H9 (cell line): ENCODE data around the gene BCCIP. TPM values are rescaled to one million over a fixed set of nuclear protein-coding genes. Genes with fewer than 3 reads are reported as not detected.

Experiments
- DNase-seq: peaks from one replicate; pipeline ENCODE4 v3.0.0-alpha.2; 2017
- H2AFZ ChIP-seq: one replicate; pipeline ENCODE4 v1.6.1; 2013; ENCODE audit warnings: mild to moderate bottlenecking, low read length, control low read depth, moderate library complexity
- H2AK5ac ChIP-seq: 2 replicates; pipeline ENCODE4 v1.6.1; 2013; ENCODE audit warnings: low read length, control low read depth, mixed read lengths; ENCODE audit not compliant: insufficient read length
- H2BK120ac ChIP-seq: one replicate; pipeline ENCODE4 v1.6.1; 2013; ENCODE audit warnings: low read depth, mild to moderate bottlenecking, low read length, control low read depth, inconsistent platforms; ENCODE audit not compliant: poor library complexity, severe bottlenecking
- H2BK12ac ChIP-seq: 2 replicates; pipeline ENCODE4 v1.6.1; 2013; ENCODE audit warnings: low read length, control low read depth, mixed read lengths, low read depth; ENCODE audit not compliant: insufficient read length
- H2BK15ac ChIP-seq: 2 replicates; pipeline ENCODE4 v1.6.1; 2013; ENCODE audit warnings: low read depth, low read length, control low read depth
- H2BK20ac ChIP-seq: one replicate; pipeline ENCODE4 v1.6.1; 2013; ENCODE audit warnings: low read depth, mild to moderate bottlenecking, low read length, control low read depth, inconsistent platforms; ENCODE audit not compliant: poor library complexity, severe bottlenecking
- H2BK5ac ChIP-seq: 2 replicates; pipeline ENCODE4 v1.6.1; 2013; ENCODE audit warnings: low read length, control low read depth, mixed read lengths; ENCODE audit not compliant: insufficient read length
- H3K14ac ChIP-seq: 2 replicates; pipeline ENCODE4 v1.6.1; 2013; ENCODE audit warnings: low read length, control low read depth; ENCODE audit not compliant: insufficient read depth
- H3K18ac ChIP-seq: 2 replicates; pipeline ENCODE4 v1.6.1; 2013; ENCODE audit warnings: low read depth, mild to moderate bottlenecking, mixed read lengths, low read length, control low read depth; ENCODE audit not compliant: insufficient read length
- H3K23ac ChIP-seq: 2 replicates; pipeline ENCODE4 v1.6.1; 2013; ENCODE audit warnings: low read length, control low read depth, mixed read lengths, low read depth; ENCODE audit not compliant: insufficient read length
- H3K23me2 ChIP-seq: 2 replicates; pipeline ENCODE4 v1.6.1; 2013; ENCODE audit warnings: low read depth, mild to moderate bottlenecking, mixed read lengths, low read length, control low read depth; ENCODE audit not compliant: insufficient read length, poor library complexity, severe bottlenecking
- H3K27ac ChIP-seq: 2 replicates; pipeline ENCODE4 v1.5.1; 2013; ENCODE audit warnings: low read length, control low read depth, mixed read lengths, low read depth; ENCODE audit not compliant: insufficient read length
- H3K27me3 ChIP-seq: 2 replicates; pipeline ENCODE4 v1.6.1; 2013; ENCODE audit warnings: low read length, control low read depth, inconsistent platforms; ENCODE audit not compliant: insufficient read depth
- H3K4ac ChIP-seq: 2 replicates; pipeline ENCODE4 v1.6.1; 2013; ENCODE audit warnings: low read depth, mild to moderate bottlenecking, control low read depth, inconsistent platforms, low read length, moderate library complexity
- H3K4me1 ChIP-seq: 2 replicates; pipeline ENCODE4 v1.6.1; 2013; ENCODE audit warnings: low read length, control low read depth, inconsistent platforms; ENCODE audit not compliant: insufficient read depth
- H3K4me2 ChIP-seq: 2 replicates; pipeline ENCODE4 v1.6.1; 2013; ENCODE audit warnings: low read length, control low read depth, mixed read lengths; ENCODE audit not compliant: insufficient read length, insufficient read depth
- H3K56ac ChIP-seq: 2 replicates; pipeline ENCODE4 v1.6.1; 2013; ENCODE audit warnings: low read depth, mild to moderate bottlenecking, mixed read lengths, low read length, control low read depth; ENCODE audit not compliant: insufficient read length
- H3K79me1 ChIP-seq: 2 replicates; pipeline ENCODE4 v1.6.1; 2013; ENCODE audit warnings: low read depth, mild to moderate bottlenecking, moderate library complexity, low read length, control low read depth, inconsistent platforms; ENCODE audit not compliant: insufficient read depth, poor library complexity, severe bottlenecking
- H3K79me2 ChIP-seq: 2 replicates; pipeline ENCODE4 v1.6.1; 2013; ENCODE audit warnings: low read length, control low read depth, inconsistent platforms; ENCODE audit not compliant: insufficient read depth
- H3K9ac ChIP-seq: 2 replicates; pipeline ENCODE4 v1.6.1; 2013; ENCODE audit warnings: low read length, control low read depth, mixed read lengths; ENCODE audit not compliant: insufficient read length; ENCODE audit errors: extremely low read depth
- H3K9me3 ChIP-seq: one replicate; pipeline ENCODE4 v1.6.1; 2013; ENCODE audit warnings: low read depth, low read length, inconsistent platforms; ENCODE audit not compliant: control insufficient read depth
- H3T11ph ChIP-seq: one replicate; pipeline ENCODE4 v1.6.1; 2013; ENCODE audit warnings: mild to moderate bottlenecking, low read length, control low read depth, inconsistent platforms
- H4K20me1 ChIP-seq: one replicate; pipeline ENCODE4 v1.6.1; 2013; ENCODE audit not compliant: control insufficient read depth, insufficient read length, insufficient read depth
- H4K5ac ChIP-seq: 2 replicates; pipeline ENCODE4 v1.6.1; 2013; ENCODE audit warnings: low read depth, mild to moderate bottlenecking, mixed read lengths, low read length, control low read depth; ENCODE audit not compliant: insufficient read length
- H4K8ac ChIP-seq: replicated peaks from 2 replicates; pipeline ENCODE4 v1.6.1; 2013; ENCODE audit warnings: low read length, control low read depth, mixed read lengths, low read depth; ENCODE audit not compliant: insufficient read length
- H4K91ac ChIP-seq: 2 replicates; pipeline ENCODE4 v1.6.1; 2013; ENCODE audit warnings: low read depth, mild to moderate bottlenecking, moderate library complexity, mixed read lengths, low read length, control low read depth; ENCODE audit not compliant: insufficient read length
- H3K27ac Mint-ChIP-seq, 3 experiments: 2 replicates in 2 of 3; 3 replicates in 1 of 3; pipeline ENCODE4 v1.8.0; 2020 to 2021; ENCODE audit warnings: mixed read lengths in 3 of 3, mild to moderate bottlenecking in 1 of 3, moderate library complexity in 1 of 3
- H3K27me3 Mint-ChIP-seq: 2 replicates; pipeline ENCODE4 v1.8.0; 2021; ENCODE audit warnings: low read depth, mild to moderate bottlenecking, moderate library complexity, mixed read lengths
- H3K36me3 Mint-ChIP-seq, 3 experiments: 2 replicates in 2 of 3; 3 replicates in 1 of 3; pipeline ENCODE4 v1.8.0; 2020 to 2021; ENCODE audit warnings: low read depth in 3 of 3, mixed read lengths in 3 of 3; ENCODE audit not compliant: insufficient read depth in 1 of 3
- H3K4me1 Mint-ChIP-seq, 2 experiments: 2 replicates each; pipeline ENCODE4 v1.8.0; 2020; ENCODE audit warnings: mixed read lengths in 2 of 2
- H3K4me3 Mint-ChIP-seq, 2 experiments: 2 replicates in 1 of 2; 3 replicates in 1 of 2; pipeline ENCODE4 v1.8.0; 2020 to 2021; ENCODE audit warnings: mild to moderate bottlenecking in 2 of 2, mixed read lengths in 2 of 2, moderate library complexity in 1 of 2
- H3K9me3 Mint-ChIP-seq, 2 experiments: 2 replicates in 1 of 2; 3 replicates in 1 of 2; pipeline ENCODE4 v1.8.0; 2020; ENCODE audit warnings: mild to moderate bottlenecking in 2 of 2, mixed read lengths in 2 of 2, moderate library complexity in 1 of 2
- CTCF ChIP-seq: fragments of 200-600 bp; sonication (generic); conservative IDR thresholded peaks from 3 replicates; pipeline ENCODE4 v1.8.0; 2021; ENCODE audit warnings: antibody characterized with exemption, mild to moderate bottlenecking
- WGBS: extraction: QIAGEN DNeasy Blood & Tissue Kit; methylation state at CpG from one replicate; pipeline ENCODE4 v1.1.7; 2013; ENCODE audit warnings: missing lambda C conversion rate, low lambda C conversion rate, mixed read lengths; ENCODE audit not compliant: insufficient read length; ENCODE audit errors: extremely low coverage; 5-methylcytosine and 5-hydroxymethylcytosine counted together
- total RNA-seq: library from RNA; stranded (reverse); gene quantifications from 2 replicates; pipeline ENCODE4 v1.2.1, GENCODE V29; 2021

BCCIP gene
- total RNA-seq, 1 experiment from 2014 or later, result 119 TPM

GRCh38 chr10:125773687-125774543 lies 49.4 kb upstream of the BCCIP start:
- Histone ChIP-seq H3K27me3 (no peaks in the 10 kb centered on the region), H3K4me2 (no peak overlapping the region), H3K56ac (no peak overlapping the region), H4K20me1 (no peaks in the 10 kb centered on the region), H4K91ac (no peak overlapping the region), H2BK15ac (no peak overlapping the region), H3T11ph (no peak overlapping the region), H3K14ac (no peak overlapping the region), H3K18ac (no peak overlapping the region), H2BK12ac (no peak overlapping the region), H2BK20ac (no peak overlapping the region), H2AFZ (no peak overlapping the region), H3K4ac (no peak overlapping the region), H2AK5ac (no peak overlapping the region), H2BK5ac (no peak overlapping the region), H3K27ac (no peak overlapping the region), H3K23me2 (no peaks in the 10 kb centered on the region), H3K79me1 (no peaks in the 10 kb centered on the region), H4K5ac (no peak overlapping the region), H4K8ac (no peak overlapping the region), H3K9ac (no peak overlapping the region), H3K4me1 (no peaks in the 10 kb centered on the region), H3K9me3 (no peaks in the 10 kb centered on the region), H3K23ac (no peak overlapping the region), H3K79me2 (no peaks in the 10 kb centered on the region), H2BK120ac (no peak overlapping the region)
- no peak overlapping the region for H3K27ac Mint-ChIP-seq
- no peak overlapping the region for H3K4me3 Mint-ChIP-seq
- H3K27me3 Mint-ChIP-seq, result peaks cover 4% of the 10 kb centered on the region
- WGBS, result no CpG with 5 or more reads among the region's 75 CpGs
- H3K36me3 Mint-ChIP-seq, result peaks cover 0 to 2% (median 0%) of the 10 kb centered on the region in 3 experiments; a peak in 1 of 7 replicates
- no peak for TF ChIP-seq CTCF
- H3K4me1 Mint-ChIP-seq, result no peaks in the 10 kb centered on the region
- peaks cover 0 to under 1% of the 10 kb centered on the region in 2 experiments; a peak in 3 of 5 replicates for H3K9me3 Mint-ChIP-seq
- no peak for DNase-seq
